RWPE1 (cell line): ENCODE results near the gene VAMP3.

Experiments
- CTCF ChIA-PET: fragments of 350-600 bp; sonication (Branson Sonifier 250); formaldehyde crosslinking; extraction: SDS; loops from one replicate; lab custom pipeline; 2021; lab: Yijun Ruan, JAX
- POLR2A ChIA-PET: fragments of 400-600 bp; formaldehyde crosslinking; extraction: SDS; loops from one replicate; lab custom pipeline; 2020; ENCODE audit warnings: antibody characterized with exemption; ENCODE audit not compliant: low non-redundant PET; lab: Yijun Ruan, JAX
- DNase-seq: peaks from one replicate; pipeline ENCODE4 v3.0.0; 2012; ENCODE audit warnings: low spot score
- H3K27ac ChIP-seq: fragments of 450-650 bp; 2 replicates; pipeline ENCODE4 v1.5.1; 2017
- TF ChIP-seq, protein P1 (sequence below): fragments of 450-650 bp; conservative IDR thresholded peaks from 2 replicates; pipeline ENCODE4 v1.5.1; 2017; ENCODE audit warnings: low read depth, mild to moderate bottlenecking

Gene VAMP3

DNA sequence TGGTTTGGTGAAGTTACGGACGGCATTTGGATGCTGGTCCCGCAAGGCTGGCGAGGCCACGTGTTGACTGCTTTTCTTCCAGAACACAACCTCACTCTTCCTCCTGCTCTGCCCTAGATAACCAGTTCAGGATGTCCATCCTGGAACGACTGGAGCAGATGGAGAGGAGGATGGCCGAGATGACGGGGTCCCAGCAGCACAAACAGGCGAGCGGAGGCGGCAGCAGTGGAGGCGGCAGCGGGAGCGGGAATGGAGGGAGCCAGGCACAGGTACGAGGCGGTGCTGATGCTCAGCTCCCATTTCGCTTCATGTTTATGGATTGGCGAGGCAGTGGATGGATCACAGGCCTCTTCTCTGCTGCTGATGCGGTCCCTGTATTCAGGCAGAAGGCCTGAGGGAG is 38.8 kb upstream of the VAMP3 start:
- no peak overlapping the region for H3K27ac ChIP-seq
- ChIA-PET CTCF (interaction anchor here (1.2 kb wide), 1 partner anchor 63 kb away, joined by 4 read pairs; no protein-coding TSS in a partner anchor), POLR2A (interaction anchor here (0.6 kb wide), 1 partner anchor 18 kb away, joined by 3 read pairs; no protein-coding TSS in a partner anchor)
- DNase-seq, result no peak
- TF ChIP-seq, protein P1, sequence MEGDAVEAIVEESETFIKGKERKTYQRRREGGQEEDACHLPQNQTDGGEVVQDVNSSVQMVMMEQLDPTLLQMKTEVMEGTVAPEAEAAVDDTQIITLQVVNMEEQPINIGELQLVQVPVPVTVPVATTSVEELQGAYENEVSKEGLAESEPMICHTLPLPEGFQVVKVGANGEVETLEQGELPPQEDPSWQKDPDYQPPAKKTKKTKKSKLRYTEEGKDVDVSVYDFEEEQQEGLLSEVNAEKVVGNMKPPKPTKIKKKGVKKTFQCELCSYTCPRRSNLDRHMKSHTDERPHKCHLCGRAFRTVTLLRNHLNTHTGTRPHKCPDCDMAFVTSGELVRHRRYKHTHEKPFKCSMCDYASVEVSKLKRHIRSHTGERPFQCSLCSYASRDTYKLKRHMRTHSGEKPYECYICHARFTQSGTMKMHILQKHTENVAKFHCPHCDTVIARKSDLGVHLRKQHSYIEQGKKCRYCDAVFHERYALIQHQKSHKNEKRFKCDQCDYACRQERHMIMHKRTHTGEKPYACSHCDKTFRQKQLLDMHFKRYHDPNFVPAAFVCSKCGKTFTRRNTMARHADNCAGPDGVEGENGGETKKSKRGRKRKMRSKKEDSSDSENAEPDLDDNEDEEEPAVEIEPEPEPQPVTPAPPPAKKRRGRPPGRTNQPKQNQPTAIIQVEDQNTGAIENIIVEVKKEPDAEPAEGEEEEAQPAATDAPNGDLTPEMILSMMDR, result no peak

DNA sequence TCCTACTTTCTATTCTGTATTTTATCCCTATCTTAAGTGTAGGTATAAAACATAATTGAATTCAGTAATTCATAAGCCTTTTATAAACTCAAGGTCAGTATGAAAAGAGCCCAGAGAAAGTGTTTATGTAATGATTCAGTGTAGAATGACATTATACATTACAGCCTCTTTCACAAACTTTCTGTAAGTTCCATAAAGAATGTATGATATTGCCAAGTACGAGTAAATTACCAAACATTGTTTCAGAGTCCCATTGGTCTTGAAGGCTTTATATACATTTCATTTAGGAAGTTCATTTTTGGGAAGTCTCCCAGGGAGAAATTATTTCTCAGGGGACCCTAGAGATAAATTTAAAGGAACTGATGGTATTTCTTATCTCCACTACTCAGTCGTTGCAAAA is 37.8 kb upstream of the VAMP3 start:
- TF ChIP-seq, protein P1, result no peak
- H3K27ac ChIP-seq, result no peak overlapping the region
- ChIA-PET POLR2A (no interaction called here), CTCF (no interaction called here)
- no peak for DNase-seq

DNA sequence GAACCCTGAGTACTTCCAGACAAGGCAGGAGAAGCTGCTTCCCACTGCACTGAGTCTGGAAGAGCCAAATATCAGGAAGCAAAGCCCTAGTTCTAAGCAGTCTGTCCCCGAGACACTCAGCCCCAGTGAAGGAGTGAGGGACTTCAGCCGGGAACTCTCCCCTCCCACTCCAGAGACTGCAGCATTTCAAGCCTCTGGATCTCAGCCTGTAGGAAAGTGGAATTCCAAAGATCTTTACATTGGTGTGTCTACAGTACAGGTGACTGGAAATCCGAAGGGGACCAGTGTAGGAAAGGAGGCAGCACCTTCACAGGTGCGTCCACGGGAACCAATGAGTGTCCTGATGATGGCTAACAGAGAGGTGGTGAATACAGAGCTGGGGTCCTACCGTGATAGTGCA is 33.1 kb upstream of the VAMP3 start:
- H3K27ac ChIP-seq, result no peak overlapping the region
- CTCF ChIA-PET, result no interaction called here
- TF ChIP-seq, protein P1, result no peak
- DNase-seq, result no peak
- POLR2A ChIA-PET, result no interaction called here

DNA sequence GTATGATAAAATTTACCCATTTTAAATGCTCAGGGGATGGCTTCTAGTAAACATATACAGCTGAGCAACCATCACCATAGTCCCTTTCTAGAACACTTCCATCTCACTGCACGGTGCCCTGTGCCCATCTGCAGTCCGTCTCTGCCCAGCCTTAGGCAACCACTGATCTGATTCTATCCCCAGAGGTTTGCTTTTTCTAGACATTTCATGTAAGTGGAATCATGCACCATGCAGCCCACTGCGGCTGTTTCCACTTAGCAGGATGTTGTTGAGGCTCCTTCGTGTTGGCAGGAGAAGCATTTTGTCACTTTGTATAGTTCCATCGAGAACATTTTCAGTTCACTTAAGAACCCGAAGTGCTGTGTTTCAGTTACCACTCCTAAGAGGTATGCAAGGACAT is 27.8 kb upstream of the VAMP3 start:
- no peak for DNase-seq
- TF ChIP-seq, protein P1, result no peak
- ChIA-PET CTCF (interaction anchor here (1.9 kb wide), 1 partner anchor 74 kb away, joined by 6 read pairs; no protein-coding TSS in a partner anchor), POLR2A (no interaction called here)
- no peak overlapping the region for H3K27ac ChIP-seq

DNA sequence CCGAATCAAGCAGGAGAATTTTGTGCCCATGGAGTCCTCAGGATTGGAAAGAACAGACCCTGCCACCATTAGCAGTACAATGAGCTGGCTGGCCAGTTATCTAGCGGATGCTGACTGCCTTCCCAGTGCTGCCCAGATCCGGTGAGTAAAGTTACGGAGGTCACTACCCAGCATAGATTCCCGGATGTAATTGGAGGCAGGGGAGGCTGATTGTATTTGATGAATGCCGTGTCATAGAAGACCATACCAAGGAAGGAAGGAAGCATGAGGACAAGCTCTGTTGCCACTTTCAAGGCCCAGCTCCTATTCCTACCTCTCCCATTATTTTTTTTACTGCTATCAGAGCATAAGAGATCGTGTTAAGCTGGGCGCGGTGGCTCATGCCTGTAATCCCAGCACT is 26.2 kb upstream of the VAMP3 start:
- no peak for DNase-seq
- peak overlapping the region; percentile 67 for H3K27ac ChIP-seq
- TF ChIP-seq, protein P1, result no peak
- ChIA-PET POLR2A (no interaction called here), CTCF (interaction anchor here (0.5 to 11.5 kb wide), 3 partner anchors 11 to 77 kb away, joined by 3 to 289 read pairs (median 4); no protein-coding TSS in a partner anchor)

DNA sequence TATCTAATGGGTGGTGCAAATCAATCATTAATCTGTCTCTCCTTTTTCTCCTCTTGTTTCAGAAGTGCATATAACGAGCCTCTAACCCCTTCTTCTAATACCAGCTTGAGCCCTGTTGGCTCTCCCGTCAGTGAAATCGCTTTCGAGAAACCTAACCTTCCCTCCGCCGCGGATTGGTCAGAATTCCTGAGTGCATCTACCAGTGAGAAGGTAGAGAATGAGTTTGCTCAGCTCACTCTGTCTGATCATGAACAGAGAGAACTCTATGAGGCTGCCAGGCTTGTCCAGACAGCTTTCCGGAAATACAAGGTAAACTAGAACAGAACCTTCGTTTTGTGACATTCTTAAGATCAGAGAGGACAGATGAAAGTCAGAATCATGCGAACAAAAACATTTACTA is 25.3 kb upstream of the VAMP3 start:
- DNase-seq, result peak; percentile 80
- H3K27ac ChIP-seq, result no peak overlapping the region; the same call in 1 of the 2 replicates
- ChIA-PET POLR2A (no interaction called here), CTCF (interaction anchor here (0.5 to 11.5 kb wide), 2 partner anchors 78 to 603 kb away, joined by 8 to 289 read pairs; no protein-coding TSS in a partner anchor)
- TF ChIP-seq, protein P1, result no peak
